EL (cell line): Measurements from ENCODE around the gene LYPD3.
"Not testable (repeated sequence)": the region's sequence is repeated elsewhere in the genome, so short reads cannot be mapped to it uniquely, and the experiment has no call there.

ENCODE experiments used
- DNase-seq: peaks from one replicate; pipeline ENCODE4 v3.0.0-alpha.2; 2016

LYPD3 gene

DNA sequence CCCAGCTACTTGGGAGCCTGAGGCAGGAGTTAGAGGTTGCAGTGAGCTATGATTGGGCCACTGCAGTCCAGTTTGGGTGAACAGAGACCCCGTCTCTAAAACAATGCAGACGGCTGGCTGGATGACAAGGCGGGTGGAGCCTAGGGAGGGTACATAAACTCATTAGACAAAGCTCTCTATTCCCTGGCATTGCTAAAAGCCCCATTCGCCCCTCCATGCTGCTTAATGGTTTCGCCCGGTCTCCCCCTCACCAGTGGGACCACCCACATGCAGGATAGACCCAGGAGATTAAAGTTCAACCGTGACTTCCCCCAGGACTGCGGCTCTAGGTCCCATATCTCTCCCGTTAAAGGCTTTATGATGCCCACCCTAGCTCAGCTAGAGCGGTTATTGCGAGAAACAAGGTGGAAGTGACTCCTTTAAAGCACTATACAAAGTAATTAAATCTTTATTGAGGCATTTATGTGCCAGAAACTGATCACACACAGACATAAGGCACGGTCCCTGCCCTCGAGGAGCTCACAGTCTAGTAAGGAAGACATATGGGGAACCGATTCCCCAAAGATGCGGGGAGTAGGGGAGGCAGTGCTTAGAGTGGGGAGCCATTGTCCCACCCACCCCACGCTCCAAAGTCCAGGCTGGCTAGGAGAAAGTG, 4.9 kb downstream of the LYPD3 start:
- DNase-seq: no peak

DNA sequence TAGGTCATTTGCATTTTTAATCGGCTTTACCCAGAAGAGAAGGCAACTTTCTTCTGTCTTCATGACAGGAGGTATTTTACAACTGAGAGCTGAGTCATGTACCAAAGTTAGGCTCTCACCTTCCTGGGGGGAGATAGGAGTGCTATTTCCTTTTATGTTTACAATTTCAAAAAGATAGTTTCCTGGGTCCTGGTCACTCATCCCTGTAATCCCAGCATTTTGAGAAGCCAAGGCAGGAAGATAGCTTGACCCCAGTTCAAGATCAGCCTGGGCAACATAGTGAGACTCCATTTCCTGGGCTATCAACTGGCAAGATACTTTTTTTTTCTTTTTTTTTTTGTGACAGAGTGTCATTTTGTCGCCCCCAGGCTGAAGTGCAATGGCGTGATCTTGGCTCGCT, 7.6 kb downstream of the LYPD3 start:
- DNase-seq: no peak

DNA sequence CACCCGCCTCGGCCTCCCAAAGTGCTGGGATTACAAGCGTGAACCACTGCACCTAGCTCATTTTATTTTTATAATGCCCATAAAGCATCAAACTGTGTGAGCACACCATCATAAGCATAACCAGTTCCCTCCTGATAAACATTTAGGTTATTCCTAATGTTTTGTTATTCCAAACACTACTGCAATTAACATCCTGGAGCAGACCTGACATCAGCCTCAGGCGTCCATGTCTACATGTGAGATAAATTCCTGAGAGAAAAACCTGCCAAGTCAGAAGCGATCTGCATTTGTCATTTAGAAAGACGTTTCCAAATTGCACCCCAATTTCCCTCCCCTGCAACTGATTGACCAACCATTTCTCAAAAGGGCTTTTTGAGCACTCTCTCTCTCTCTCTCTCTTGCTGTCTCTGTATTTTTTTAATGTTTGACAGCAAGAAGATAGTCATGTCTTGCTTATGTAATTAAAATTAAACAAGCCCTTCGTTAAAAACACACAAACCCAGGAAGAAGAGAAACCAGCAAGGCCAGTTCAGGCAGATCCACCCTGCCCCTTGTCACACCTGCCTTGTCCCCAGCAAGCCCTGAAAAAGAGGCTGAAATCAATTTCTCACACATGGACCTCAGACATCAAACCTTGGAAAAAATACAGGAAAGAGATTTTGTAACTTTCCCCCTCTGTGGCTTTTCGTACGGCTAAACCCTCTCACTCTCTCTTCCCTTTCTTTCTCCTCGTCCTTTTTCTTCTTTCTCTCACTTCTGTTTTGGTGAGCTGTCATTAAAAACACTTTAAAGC, 9.9 kb downstream of the LYPD3 start:
- DNase-seq: no peak

DNA sequence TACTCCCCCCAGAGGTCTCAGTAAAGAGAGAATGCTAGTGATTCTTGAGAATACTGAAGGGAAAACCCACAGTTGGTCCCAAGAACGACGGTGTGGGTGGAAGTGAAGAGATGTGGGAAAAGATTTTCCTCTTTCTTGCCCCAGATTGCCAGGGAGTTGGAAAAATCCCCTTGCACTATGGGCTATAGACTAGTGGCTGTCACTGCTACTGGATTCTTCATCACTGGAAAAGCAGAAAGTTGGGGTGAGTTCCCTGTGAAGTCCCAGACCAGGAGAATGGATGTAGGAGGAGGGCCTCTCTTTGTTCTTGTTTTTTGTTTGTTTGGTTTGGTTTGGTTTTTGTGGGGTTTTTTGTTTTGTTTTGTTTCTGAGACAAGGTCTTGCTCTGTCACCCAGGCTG, 11.4 kb downstream of the LYPD3 start:
- no peak for DNase-seq

DNA sequence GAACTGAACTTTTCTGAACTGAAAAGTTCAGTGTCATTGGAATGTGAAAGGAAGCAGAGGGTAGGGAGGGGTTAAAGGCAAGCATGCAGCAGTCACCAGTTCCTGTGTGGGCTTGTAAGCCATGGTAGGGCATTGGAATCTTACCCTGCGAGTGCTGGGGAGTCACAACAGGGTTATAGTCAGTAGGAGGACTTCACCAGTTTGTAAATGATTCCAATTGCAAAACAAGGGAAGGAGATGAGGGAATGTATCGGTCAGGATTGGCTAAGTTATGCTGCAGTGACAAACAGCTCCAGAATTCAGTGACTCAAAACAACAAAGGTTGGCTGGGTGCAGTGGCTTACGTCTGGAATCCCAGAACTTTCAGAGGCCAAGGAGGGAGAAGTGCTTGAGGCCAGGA, 12.8 kb downstream of the LYPD3 start:
- DNase-seq: no peak

DNA sequence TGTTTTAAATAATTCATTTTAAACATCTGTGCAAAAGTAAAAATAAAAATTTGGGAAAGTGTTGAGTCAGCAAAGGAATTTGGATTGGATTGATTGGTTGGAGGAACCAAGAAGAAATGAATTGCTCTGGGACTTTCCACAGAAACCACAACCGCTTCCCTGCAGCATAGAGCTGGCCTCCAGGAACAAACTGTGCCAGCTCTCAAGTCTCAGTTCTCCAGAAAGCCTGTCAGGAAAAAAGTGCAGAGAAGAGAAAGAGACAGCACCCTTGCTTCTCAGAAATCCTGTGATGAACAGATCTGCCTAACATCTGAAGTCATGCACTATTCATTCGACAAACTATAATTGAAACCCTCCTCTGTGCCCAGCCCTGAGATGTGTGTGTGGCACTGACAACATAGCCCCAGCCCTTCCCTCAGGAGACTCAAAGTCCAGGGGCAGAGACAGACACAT, 14.8 kb downstream of the LYPD3 start:
- DNase-seq: peak; percentile 56

DNA sequence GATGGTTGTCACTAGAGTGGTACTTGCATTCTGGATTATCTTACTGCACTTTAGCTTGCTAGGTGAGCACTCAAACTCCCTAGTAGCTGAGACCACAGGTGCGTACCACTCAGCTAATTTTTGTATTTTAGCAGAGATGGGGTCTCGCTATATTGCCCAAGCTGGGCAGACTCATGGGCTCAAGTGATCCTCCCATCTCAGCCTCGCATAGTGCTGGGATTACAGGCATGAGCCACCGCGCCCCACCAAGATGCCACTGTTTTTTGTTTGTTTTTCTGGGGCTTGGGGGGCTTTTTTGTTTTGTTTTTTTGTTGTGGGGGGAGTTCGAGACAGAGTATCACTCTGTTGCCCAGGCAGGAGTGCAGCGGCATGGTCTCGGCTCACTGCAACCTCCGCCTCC, 17.8 kb downstream of the LYPD3 start:
- no peak for DNase-seq

DNA sequence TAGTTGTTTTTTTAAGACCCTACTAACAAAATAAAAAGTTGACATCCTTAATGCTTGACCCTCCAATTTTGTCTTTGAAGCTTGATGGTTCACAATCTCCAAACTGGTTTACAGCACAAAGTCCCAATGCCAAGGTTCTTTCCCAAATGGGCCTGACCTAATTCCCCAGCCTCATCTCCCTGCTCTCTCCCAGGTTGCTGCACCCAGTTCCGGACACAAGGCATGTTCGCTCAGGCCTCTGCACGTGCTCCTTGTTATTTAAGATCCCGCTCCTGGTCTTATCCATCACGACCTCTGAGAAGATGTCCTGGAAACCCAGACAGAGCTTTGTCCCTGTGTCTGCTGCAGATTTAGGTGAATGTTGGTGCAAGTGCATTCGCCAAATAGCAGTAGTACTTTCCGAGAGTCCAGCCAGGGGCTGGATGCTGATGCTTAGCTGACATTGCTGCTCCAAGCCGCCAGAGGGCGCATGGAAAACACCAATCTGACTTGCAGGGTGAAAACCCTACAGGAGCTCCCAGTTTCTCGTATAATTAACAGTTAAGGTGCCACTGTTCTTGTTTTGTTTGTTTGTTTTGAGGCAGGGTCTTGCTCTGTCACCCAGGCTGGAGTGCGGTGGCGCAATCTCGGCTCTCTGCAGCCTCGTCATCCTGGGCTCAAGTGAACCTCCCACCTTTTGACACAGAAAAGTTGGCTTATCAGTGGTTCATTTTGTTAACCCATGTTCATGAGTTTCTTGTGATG, 18.5 kb downstream of the LYPD3 start:
- peak; percentile 73 for DNase-seq

DNA sequence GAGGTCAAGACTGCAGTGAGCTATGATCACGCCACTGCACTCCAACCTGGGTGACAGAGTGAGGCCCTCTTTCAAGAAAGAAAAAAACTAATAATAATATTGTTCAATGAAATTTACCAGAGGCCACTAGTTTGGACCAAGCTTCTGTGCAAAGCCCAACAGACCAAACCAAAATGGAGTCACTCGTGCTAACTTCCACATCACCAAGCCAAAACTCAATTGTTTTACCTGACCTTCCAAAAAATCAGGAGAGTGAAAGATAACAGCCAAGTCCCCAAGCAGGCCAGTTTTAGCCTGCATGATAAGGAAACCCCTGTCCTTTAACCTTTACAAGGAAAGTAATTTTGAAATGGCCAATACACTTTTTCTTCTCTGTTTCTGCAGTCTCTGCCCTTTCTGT, 20.0 kb downstream of the LYPD3 start:
- DNase-seq: no peak

DNA sequence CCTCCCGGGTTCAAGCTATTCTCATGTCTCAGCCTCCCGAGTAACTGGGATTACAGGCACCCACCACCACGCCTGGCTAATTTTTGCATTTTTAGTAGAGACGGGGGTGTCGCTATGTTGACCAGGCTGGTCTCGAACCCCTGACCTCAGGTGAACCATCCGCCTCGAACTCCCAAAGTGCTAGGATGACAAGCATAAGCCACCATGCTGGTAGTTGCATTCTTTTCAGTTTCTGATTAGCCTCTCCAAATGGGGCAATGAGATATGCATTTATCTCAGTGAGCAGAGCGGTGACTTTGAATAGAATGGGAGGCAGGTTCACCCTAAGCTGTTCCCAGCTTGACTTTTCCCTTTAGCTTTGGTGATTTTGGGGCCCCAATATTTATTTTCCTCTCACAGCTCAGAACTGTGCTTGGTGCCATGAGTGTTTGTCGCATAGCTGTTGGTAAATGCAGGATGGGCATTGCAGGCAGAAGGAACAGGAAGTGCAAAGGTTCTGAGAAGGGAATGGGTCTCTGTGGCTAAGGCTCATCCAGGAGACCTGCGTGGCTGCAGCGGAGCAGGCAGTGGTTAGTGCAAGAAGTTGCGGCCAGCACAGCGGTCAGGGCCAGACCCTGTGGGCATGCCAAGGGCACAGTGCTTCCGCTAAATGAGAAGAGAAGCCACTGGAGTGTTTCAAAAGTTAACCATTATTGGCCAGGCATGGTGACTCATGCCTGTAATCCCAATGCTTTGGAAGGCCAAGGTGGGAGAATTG, 20.7 kb downstream of the LYPD3 start:
- no peak for DNase-seq

DNA sequence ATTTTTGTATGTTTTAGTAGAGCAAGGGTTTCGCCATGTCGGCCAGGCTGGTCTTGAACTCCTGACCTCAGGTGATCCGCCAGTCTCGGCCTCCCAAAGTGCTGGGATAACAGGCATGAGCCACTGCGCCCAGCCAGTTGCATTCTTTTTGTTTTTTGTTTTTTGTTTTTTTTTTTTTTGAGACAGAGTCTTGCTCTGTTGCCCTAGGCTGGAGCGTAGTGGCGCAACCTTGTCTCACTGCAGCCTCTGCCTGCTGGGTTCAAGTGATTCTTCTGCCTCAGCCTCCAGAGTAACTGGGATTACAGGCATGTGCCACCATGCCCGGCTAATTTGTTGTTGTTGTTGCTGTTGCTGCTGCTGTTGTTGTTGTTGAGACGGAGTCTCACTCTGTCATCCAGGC, 21.3 kb downstream of the LYPD3 start:
- not testable (repeated sequence) for DNase-seq

DNA sequence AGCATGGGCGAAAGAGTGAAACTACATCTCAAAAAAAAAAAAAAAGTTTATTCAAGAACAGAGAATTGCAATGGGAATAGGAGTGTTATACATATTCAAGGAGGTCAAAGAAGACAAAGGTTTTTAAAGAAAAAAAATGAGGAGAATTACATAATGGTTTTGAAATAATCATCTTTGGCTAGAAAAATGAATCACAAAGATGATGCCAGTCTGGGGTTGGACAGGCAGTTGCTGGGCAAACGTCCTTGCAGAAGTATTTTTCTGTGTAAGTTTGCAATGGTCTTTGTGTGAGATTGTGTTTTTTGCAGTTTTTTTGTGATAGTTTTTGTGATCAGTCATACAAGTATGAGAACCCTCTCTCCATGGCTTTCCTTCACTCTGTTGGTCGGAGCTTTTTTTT, 23.7 kb downstream of the LYPD3 start:
- no peak for DNase-seq

DNA sequence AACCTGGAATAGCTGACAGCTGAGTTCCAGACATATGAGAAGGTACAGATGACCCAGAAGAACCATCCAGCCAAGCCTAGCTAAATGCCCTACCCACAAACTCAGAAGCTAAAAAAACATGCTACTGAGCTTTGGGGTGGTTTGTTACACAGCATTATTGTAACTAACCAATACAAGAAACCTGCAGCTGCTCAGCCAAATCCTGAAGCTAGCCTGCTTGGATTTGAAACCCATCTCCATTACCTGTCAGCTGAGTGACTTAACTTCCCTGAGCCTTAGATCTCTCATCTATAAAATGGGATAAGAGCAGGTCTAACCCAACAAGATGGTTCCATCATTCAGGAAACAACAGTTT, 25.7 kb downstream of the LYPD3 start:
- DNase-seq: no peak

DNA sequence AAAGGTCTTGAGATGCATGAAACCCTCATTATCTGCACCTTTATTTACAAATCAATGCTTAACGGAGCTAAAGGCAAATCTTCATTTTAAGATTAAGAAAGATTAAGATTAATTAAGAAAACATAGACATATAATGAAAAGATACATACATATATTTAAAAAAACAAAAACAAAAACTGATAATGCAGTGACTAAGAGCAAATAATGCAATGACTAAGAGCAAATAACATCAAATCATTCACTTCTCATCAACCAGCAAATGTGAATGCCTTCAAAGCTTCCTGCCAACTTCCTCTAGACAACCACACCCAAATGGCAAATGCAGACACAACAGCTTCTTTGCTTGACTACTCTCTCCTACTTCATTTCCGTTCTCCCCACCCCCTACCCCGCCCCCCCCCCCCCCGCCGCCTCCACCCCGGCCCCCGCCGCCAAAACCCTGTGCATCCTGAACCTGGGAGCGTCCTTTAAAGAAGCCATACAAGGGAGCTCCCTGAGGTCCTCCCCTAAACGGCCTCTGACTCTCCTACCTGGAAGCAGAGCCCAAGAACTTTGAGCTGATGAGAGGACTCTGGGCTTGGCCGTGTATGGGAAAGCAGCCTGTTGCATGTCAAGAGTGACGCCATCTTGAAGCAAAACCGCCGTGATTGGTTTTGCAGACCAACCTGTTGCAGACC, 26.2 kb downstream of the LYPD3 start:
- DNase-seq: peak; percentile 56

DNA sequence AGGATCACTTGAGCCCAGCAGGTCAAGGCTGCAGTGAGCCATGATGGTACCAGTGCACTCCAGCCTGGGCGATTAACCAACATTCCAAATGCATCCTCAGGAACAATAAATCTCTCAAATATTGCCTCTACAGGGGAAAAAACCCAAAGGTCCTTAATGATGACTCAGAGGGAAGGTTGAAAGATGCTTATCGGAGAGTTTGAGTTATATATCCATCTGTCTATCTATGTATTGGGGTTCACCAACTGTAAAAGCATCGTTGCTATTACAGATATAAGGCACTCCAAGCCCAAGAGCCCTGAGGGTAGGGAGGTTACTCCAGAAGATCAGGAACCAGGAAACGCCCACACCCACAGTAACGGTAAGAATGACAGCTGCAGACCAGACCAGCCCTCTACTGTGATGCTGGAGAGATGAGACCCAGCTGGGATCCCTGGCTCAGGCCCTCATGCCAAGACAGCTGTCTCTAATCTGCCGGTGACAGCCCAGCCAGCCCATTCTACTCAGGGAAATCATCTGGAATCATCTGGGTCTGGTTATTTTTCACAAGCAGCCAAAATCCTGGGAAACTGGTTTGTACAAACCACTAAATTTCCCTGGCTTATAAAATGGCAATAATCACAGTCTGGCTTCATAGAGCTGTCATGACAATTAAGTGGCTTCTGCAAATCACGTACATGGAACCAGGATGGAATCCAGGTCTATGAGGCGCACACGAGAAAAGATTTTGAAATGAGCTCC, 26.9 kb downstream of the LYPD3 start:
- DNase-seq: peak; percentile 89

DNA sequence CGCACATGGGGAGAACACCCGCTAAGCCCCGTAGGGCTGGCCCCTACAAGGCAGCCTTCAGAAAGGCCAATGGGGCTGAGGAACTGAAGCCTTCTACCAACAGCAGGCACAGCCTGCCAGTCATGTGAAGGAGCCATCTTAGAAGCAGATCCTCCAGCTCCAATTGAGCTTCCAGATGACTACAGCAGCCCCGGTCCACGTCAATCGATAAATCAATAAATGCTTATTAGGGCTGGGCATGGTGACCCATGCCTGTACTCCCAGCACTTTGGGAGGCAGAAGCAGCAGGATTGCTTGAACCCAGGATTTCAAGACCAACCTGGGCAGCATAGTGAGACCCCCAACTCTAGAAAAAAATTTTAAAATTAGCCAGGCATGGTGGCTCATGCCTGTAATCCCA, 27.7 kb downstream of the LYPD3 start:
- DNase-seq: no peak

DNA sequence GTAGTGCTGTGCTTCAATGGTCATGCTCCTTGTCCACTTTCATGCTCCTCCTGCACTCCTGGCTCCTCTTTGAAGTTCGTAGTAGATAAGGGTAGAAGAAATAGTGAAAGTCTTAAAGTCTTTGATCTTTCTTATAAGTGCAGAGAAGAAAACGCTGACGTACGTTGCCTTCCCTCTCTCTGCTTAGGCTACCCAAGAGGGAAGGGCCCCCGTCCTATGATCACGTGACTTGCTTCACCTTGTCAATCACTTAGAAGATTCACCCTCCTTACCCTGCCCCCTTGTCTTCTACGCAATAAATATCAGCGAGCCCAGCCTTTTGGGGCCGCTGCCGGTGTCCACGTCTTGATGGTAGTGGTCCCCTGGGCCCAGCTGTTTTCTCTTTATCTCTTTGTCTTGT, 28.1 kb downstream of the LYPD3 start:
- not testable (repeated sequence) for DNase-seq

DNA sequence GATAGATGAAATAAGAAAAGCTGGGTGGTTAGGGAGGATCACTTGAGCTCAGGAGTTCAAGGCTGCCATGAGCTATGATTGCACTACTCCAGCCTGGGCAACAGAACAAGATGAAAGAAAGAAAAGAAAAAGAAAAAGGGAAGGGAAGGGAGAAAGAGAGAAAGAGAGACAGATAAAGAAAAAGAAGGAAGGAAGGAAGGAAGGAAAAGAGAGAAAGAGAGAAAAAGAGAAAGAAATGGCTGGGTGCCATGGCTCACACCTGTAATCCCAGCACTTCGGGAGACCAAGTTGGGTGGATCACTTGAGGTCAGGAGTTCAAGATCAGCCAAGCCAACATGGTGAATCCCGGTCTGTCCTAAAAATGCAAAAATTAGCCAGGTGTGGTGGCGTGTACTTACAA, 29.6 kb downstream of the LYPD3 start:
- DNase-seq: no peak

DNA sequence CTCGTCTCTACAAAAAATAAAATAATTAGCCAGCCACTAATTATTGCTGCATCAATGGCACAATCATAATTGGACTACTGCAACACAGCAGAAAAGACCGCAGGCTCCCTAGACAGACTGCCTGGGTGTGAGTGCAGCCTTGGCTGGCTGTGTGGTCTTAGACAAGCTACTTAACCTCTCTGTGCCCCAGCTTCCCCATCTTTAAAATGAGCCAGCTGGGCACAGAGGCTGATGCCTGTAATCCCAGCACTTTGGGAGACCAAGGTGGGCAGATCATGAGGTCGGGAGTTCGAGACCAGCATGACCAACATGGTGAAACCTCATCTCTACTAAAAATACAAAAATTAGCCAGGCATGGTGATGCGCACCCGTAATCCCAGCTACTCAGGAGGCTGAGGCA, 31.7 kb downstream of the LYPD3 start:
- no peak for DNase-seq

DNA sequence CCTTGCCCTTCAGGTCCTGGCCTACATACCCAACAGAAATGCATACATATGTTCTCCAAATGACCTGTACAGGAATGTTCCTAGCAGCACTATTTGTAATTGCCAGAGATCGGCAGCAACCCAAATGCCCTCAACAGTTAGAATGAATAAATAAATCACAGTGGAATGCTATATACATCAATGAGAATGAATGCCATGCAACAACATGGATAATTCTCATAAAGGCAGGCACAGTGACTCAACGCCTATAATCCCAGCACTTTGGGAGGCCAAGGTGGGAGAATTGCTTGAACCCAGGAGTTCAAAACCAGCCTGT, 32.1 kb downstream of the LYPD3 start:
- DNase-seq: no peak

DNA sequence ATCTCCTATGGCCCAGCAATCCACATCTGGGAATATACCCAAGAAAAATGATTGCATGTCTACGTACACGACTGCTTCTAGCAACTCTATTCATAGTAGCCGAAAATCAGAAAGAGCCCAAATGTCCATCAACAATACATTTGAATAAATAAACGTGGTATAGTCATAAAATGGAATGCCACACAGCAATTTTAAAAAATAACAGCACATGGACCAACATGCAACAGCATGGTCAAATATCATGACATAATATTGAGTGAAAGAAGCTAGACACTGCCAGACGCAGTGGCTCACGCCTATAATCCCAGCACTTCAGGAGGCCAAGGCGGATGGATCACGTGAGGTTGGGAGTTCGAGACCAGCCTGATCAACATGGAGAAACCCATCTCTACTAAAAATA, 34.4 kb downstream of the LYPD3 start:
- DNase-seq: no peak

DNA sequence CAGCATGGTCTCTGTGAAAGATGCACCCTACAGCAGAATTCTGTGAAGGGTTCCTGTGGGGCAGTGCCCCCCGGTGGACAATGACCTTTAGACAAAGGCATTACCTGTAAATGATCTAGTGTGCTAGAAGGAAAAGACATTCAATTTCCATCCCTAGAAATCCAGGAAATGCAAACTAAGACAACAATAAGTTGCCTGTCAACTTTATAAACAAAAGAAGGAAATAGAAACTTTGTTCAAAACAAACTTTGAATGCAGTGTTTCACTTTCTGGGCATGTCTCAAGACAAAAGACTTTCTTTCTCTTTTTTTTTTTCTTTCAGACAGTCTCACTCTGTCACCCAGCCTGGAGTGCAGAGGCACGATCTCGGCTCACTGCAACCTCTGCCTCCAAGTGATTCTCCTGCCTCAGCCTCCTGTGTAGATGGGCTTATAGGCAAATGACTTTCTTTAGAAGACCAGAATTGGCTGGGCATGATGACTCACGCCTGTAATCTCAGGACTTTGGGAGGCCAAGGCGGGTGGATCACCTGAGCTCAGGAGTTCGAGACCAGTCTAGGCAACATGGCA, 35.2 kb downstream of the LYPD3 start:
- peak; percentile 18 for DNase-seq
